ENCODE results near the gene LRRC1. TPM values are rescaled to one million over a fixed set of nuclear protein-coding genes. Genes with fewer than 3 reads are reported as not detected.
A peak's percentile ranks its signal among the peaks of the same experiment; 100 is the strongest.

Gene LRRC1
- total RNA-seq, 4 donors from 2014 or later, result 41.7 to 52.4 (median 48.4) TPM

- Histone ChIP-seq H3K27ac (peak overlapping the region; percentile 80 to 86 (median 85)), H3K4me3 (replicated peaks in 1 of 3) (no peak overlapping the region), H3K27me3 (no peaks in the 10 kb centered on the region), H3K36me3 (no peaks in the 10 kb centered on the region), H3K9me3 (no peaks in the 10 kb centered on the region), H3K4me1 (peaks cover 58 to 62% of the 10 kb centered on the region in 2 donors)
- 43 to 46% methylated on average over 14 of the region's 14 CpGs for WGBS, 2 donors
- peak; percentile 76 to 82 for DNase-seq
- TF ChIP-seq CTCF (IDR thresholded peaks at IDR 0.05) (peak in 1 of 6 experiments; percentile 41), POLR2A (IDR thresholded peaks at IDR 0.05) (no peak)
- intact Hi-C loops (cut with DNase I), result no loop called here
These were observed 127.8 kb downstream of the LRRC1 start for GRCh38 chr6:53922539-53922981.

- no peaks in the 10 kb centered on the region for H3K36me3 ChIP-seq
- 77 to 84% methylated on average over 3 of the region's 3 CpGs for WGBS, 2 donors
- intact Hi-C loops (cut with DNase I), result no loop called here
- H3K4me1 ChIP-seq, result peaks cover 75 to 78% of the 10 kb centered on the region in 2 donors
- no peaks in the 10 kb centered on the region for H3K27me3 ChIP-seq
- peak overlapping the region; percentile 64 to 85 (median 77) for H3K27ac ChIP-seq
- H3K4me3 ChIP-seq (replicated peaks in 1 of 3), result no peak overlapping the region
- no peaks in the 10 kb centered on the region for H3K9me3 ChIP-seq
- DNase-seq, result no peak
- no peak for TF ChIP-seq POLR2A (IDR thresholded peaks at IDR 0.05)
- no peak for TF ChIP-seq CTCF (IDR thresholded peaks at IDR 0.05)
These were observed 129.5 kb downstream of the LRRC1 start for GRCh38 chr6:53924277-53924676.

GRCh38 chr6:53924821-53925422, 130.1 kb downstream of the LRRC1 start:
- H3K4me1 ChIP-seq, result peaks cover 81 to 84% of the 10 kb centered on the region in 2 donors
- whole genome bisulfite sequencing, 2 donors, result 29 to 42% methylated on average over 7 of the region's 7 CpGs
- intact Hi-C loops (cut with DNase I), result no loop called here
- H3K27me3 ChIP-seq, result no peaks in the 10 kb centered on the region
- H3K4me3 ChIP-seq (replicated peaks in 1 of 3), result no peak overlapping the region
- no peaks in the 10 kb centered on the region for H3K9me3 ChIP-seq
- no peaks in the 10 kb centered on the region for H3K36me3 ChIP-seq
- peak; percentile 52 to 63 for DNase-seq
- TF ChIP-seq POLR2A (IDR thresholded peaks at IDR 0.05), result no peak
- no peak for TF ChIP-seq CTCF (IDR thresholded peaks at IDR 0.05)
- H3K27ac ChIP-seq, result peak overlapping the region; percentile 64 to 85 (median 77)

GRCh38 chr6:53925891-53926290, 131.1 kb downstream of the LRRC1 start:
- Histone ChIP-seq H3K27ac (peak overlapping the region; percentile 64 to 85 (median 77)), H3K36me3 (no peaks in the 10 kb centered on the region), H3K4me1 (peaks cover 84 to 89% of the 10 kb centered on the region in 2 donors), H3K27me3 (no peaks in the 10 kb centered on the region), H3K9me3 (no peaks in the 10 kb centered on the region), H3K4me3 (replicated peaks in 1 of 3) (no peak overlapping the region)
- 95 to 96% methylated on average over 6 of the region's 6 CpGs for WGBS, 2 donors
- intact Hi-C loops (cut with DNase I), result no loop called here
- DNase-seq, result no peak
- TF ChIP-seq POLR2A (IDR thresholded peaks at IDR 0.05), result no peak
- no peak for TF ChIP-seq CTCF (IDR thresholded peaks at IDR 0.05)

- Histone ChIP-seq H3K27me3 (no peaks in the 10 kb centered on the region), H3K4me3 (replicated peaks in 1 of 3) (no peak overlapping the region), H3K36me3 (no peaks in the 10 kb centered on the region), H3K4me1 (peaks cover 78 to 84% of the 10 kb centered on the region in 2 donors), H3K27ac (peak overlapping the region; percentile 77 to 85 (median 85)), H3K9me3 (no peaks in the 10 kb centered on the region)
- DNase-seq, result peak; percentile 43 to 63
- TF ChIP-seq CTCF (IDR thresholded peaks at IDR 0.05) (no peak), POLR2A (IDR thresholded peaks at IDR 0.05) (no peak)
- WGBS, 2 donors, result 68 to 74% methylated on average over 2 of the region's 2 CpGs
- intact Hi-C loops (cut with DNase I), result no loop called here
These were observed 131.7 kb downstream of the LRRC1 start for GRCh38 chr6:53926505-53926904.

Data from thyroid gland (tissue), 4 donors.